NCI-H1436 (cell line): ENCODE data around the gene USP20.
A peak's percentile ranks its signal among the peaks of the same experiment; 100 is the strongest.

Source experiments
- DNase-seq: peaks from one replicate; lab custom pipeline; 2025; lab: John Stamatoyannopoulos, UW

The USP20 gene

DNA sequence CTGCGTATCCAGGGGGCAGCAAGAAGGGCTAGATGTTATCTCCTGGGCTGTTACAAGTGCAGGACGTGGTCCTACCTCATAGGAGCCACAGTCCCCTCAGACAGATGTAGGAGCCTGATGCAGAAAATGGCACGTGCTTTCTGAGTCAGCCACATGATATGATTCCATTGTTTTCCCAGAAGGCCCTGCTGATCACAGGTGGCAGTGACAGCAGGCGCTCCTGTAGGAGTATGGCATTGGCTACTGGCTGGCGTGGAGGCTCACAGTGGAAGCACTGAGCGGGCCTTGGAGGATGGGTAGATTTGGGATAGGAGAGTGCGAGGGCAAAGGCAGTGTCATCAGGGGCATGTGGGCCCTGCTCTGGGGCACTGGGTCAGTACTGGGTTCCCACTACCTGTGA is 21.9 kb downstream of the USP20 start:
- no peak for DNase-seq

DNA sequence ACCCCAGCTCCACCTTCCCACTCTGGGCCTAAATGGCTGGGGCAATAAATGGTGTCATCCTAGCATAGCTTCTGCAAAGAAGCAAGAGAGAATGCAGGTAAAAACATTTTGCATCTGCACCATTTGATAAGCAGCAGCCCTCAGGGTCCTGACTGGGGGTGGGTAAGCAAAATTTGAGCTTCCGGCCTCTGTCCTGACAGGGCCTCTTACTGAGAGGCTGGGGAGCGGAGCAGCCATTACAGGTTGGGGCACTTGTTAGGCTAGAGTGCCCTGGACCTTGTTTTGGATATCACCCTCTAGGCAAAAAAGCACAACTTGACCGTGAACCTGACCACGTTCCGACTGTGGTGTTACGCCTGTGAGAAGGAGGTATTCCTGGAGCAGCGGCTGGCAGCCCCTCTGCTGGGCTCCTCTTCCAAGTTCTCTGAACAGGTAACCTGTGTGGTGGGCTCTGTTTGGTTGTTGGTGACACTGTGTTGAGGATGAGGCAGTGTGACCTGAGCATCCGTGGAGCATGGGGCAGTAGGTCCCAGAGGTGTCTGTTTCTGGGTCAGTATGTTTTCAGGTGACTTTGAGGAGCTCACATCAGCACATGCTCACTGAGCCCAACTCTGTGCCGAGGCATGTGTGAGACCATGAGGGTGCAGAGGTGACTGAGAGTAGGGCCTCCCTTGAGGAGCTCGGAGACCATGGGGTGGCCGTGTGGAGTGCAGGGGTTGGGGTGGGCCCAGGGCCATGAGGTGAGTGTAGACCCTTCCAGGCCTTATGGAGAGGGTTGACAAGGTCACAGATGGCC is 23.1 kb downstream of the USP20 start:
- no peak for DNase-seq

DNA sequence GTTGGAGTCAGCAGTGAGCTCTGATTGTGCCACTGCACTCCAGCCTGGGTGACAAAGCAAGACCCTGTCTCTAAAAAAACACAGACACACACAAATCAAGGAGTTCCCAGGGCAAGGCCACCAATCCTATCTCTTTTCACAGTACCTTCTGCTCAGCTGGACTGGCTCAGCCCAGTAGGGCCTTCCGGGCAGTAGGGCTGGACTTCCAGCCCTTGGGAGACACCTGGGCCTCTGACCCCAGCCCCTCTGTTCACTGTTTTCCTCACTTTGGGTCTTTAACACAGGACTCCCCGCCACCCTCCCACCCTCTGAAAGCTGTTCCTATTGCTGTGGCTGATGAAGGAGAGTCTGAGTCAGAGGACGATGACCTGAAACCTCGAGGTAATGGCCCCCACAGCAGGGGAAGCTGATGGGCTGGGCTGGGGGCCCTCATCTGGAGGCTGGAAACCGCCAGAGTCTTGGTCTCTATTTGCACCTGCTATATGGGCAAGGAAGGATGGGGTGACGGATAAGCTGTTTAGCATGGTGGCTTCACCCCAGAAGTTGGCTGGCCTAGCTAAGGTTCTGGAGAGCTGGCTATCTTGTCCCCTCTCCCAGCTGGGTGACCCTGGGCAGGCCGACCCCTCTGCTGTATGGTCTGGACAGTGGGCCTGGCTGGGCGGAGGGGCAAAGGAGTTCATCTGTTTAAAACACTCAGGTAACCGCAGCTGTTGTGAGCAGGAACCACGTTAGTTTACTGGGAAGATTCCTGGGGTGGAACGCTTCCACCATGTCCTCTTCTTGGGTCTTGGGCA is 25.6 kb downstream of the USP20 start:
- DNase-seq, result no peak

DNA sequence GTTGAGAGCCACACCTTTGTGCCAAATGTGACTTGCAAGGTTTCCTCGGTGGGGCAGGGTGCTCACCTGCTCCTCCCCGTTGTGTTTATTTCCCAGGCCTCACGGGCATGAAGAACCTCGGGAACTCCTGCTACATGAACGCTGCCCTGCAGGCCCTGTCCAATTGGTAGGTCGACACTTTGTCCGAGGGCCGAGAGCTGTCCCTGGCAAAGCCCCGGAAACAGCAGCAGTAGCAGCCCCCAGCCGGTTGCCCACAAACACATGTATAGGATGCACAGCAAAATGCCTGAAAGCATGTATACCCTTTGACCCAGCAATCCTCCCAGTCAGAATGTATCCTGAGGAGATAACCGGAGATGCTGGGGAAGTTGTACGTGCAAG is 26.2 kb downstream of the USP20 start:
- no peak for DNase-seq

DNA sequence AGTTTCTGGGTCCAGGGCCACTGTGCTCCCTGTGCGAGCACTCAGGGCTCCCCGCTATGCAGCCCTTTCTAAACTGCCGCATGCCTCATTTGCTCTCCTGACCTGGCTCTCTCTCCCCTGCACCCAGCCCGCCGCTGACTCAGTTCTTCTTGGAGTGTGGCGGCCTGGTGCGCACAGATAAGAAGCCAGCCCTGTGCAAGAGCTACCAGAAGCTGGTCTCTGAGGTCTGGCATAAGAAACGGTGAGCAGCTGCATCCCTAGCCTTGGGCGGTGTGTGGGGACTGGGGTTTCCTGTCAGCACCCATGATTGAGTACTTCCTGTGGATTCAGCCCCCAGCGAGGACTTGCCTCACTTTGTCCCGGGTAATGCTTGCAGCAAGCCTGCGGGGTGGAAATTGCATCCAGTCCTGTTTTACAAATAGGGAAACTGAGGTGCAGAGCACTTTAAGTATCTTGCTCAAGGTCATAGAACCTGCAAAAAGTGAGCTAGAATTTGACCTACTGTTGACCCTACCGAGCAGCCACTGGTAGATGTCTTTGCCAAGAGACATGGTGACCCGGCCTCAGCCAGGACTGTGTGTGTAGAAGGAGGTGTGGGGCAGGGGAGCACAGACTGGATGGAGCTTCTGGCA is 27.9 kb downstream of the USP20 start:
- DNase-seq, result peak; percentile 14

DNA sequence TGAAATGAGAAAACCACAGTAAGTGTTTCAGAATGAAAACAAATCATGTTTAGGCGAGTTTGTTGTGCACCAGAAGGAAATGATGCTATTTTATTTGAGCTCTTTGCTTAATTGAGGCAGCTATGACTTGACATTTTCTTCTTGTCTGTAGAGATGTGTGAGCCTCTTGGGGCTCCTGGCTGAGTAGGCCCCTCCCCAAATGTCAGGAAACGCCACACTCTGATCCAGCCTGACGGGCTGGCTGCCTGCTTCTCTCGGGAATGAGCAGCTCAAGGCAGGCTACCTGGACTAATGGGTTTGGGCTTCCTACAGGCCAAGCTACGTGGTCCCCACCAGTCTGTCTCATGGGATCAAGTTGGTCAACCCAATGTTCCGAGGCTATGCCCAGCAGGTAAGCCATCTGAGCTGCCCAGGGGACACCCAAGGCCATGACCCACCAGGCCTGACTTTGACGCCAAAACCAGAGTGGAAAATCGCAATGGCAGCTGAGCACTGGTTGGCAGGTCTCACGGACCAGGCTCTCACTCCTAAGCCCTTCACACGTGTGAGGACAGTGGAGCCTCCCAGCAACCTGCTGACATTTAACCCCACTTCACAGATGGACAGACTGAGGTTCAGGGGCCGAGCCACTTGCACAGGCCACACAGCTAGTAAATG is 29.9 kb downstream of the USP20 start:
- no peak for DNase-seq

DNA sequence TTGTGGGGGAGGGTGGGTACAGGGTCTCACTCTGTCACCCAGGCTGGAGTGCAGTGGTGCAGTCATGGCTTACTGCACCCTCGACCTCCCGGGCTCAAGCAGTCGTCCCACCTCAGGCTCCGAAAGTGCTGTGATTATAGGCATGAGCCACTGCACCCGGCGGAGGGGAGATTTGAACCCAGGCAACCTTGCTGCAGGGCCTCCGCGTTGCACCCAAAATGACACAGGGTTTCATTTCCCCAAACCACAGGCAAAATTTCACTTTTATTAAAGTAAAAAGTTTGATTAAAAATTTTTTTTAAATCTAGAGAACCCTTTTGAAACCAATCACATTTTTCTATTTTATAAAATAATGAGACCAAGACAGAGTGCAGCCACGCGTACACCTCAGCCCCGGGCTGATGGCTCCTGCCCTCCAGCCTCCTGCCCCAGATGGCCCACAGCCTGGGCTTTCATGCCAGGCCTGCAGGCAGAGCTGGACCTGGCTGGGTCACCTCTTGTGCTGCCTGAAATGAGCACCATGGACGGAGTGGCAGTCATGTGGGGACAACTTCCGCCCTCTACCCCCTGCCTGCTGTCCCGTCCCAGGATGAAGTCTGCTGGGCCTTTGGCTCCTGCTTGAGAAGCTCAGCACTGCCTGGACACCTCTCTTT is 30.5 kb downstream of the USP20 start:
- no peak for DNase-seq

DNA sequence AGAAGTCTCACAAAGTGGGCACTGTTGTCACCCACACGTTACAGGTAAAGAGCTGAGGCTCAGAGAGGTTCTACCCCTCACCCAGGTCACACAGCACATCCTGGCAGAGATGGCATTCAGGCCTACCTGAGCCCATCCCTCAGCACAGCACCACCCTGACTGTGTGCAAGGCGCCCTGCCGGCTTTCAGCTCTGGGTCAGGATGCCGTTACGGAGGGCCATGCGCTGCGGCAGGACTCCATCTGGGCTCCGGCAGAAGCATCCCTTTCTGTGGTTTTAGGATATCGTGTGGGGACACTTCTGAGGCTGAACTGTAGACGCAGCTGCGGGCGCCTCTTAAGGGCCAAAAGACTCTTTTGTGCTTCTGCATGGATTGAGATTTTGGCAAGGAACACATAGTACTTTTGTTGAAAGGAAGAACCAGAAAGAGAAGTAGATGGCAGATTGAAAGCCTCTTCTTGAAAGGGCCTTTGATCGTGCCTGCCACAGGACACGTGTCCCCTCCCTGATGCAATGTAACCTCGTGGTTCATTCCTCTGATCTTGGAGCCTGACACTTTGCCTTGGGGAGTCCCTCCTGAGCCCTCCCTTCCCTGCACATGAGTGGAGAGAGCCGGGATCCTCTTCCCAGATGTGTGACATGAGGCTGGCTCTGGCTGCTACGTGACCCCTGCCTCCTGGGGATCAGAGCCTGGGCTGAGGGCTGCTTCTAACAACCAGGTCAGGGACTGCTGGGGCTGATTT is 31.3 kb downstream of the USP20 start:
- no peak for DNase-seq

DNA sequence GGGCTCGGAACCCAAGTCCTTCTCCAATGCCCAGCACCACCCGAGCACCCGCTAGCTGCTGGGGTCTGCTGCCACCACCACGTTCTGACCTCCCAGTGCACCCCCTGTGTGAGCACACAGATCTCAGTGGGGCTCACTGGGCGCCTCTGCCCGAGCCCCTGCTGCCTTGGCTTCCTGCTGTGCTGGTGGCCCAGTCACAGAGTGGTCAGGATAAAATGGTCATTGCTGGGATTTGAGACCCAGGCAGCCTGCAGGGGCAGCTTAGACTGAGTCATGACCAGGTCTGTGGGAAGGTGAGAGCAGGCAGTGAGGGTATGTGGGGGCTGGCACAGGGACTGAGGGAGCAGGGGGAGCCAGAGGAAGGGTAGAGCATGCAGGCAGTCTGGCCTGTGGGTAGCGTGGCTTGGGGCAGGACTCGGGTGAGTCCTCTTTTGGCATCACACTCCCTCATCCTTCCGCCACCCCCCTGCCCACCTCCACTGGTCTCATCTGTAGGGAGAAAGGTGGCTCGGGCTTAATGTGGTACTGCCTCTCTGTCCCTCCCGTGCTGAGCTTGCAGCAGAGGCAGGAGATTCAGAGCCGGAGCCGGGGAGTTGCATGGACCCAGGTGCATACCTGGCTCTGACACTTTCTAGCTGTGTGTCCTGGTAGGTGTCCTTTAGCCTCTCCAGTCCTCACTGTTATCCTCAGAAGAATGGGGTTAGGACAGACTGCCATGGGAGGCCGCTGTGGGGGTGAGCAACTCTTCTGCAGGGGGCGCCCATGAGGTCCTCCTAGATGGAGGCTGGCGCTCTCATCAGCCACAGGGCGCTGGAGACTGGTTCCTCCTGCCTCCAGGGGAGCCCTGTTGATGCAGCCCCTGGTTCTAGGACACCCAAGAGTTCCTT is 32.1 kb downstream of the USP20 start:
- DNase-seq, result no peak

DNA sequence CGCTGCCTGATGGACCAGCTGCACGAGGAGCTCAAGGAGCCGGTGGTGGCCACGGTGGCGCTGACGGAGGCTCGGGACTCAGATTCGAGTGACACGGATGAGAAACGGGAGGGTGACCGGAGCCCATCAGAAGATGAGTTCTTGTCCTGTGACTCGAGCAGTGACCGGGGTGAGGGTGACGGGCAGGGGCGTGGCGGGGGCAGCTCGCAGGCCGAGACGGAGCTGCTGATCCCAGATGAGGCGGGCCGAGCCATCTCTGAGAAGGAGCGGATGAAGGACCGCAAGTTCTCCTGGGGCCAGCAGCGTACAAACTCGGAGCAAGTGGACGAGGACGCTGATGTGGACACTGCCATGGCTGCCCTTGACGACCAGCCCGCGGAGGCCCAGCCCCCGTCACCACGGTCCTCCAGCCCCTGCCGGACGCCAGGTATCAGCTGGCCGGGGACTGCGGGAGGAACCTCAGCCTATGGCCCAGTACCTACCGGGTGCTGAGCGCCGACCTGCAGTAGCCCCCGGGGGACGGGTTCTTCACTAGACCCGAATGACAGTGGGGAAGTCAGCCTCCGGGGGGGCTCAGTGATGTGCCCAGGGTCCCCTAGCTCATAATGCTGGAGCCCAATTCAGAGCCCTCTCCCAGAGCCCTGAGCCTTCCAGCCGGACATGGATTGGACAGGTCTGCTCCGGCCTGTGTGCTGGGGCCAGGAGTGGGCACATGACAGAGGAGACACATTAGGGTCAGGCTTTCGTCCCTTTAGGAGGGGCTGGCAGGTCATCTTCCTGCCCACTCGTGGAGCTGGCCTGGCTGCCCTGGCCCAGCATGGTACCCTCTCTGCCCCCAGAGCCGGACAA is 33.0 kb downstream of the USP20 start:
- DNase-seq, result no peak

DNA sequence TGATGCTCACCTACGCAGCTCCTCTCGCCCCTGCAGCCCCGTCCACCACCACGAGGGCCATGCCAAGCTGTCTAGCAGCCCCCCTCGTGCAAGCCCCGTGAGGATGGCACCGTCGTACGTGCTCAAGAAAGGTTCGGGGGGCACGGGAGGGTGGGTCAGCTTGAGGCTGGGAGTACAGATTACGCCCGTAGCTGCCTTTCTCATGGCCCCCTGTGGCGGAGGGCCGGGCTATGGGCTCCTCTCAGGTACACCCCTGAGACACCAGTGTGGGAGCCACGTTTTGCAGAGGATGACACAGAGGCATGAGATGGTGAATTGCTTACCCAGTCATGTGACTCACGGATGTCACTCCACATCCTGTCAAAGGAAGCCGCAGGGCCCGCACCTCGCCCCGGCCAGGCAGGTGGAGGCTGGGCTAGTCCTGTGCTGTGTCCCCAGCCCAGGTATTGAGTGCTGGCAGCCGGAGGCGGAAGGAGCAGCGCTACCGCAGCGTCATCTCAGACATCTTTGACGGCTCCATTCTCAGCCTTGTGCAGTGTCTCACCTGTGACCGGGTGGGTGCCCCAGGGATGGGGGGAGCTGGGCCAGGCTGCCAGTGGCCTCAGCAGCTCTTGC is 33.7 kb downstream of the USP20 start:
- no peak for DNase-seq

DNA sequence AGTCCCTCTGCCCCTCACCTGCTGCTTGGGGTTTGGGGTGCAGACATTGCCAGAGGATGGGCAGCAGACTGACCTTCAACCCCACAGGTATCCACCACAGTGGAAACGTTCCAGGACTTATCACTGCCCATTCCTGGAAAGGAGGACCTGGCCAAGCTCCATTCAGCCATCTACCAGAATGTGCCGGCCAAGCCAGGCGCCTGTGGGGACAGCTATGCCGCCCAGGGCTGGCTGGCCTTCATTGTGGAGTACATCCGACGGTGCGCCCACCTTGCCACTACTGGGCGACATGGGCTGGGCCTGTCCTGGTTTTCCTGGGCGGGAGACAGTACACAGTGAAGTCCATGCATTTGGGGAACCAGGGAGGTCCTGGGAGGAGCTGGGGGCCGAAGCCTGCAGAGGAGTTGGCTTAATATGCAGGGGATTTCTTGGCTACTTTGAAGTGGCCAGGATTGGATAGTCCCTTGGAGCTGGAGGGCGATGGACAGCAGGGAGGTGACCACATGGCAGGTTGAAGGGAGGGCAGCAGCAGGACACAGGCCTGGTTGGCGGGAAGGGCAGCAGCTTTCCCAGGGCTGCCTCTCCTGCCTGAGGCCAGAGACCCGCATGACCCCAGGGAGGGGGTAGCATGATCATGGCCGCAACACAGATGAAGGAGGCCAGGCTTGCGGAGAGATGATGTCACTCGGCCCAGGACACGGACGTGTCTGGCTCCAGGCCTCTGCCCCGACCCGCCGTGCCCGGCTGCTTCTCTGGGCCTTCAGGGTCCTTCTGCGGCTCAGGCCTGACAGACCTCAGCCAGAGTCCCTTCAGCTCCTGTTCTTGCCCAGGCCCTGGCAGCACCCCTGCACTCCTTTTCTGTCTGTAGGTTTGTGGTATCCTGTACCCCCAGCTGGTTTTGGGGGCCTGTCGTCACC is 34.6 kb downstream of the USP20 start:
- DNase-seq, result no peak

DNA sequence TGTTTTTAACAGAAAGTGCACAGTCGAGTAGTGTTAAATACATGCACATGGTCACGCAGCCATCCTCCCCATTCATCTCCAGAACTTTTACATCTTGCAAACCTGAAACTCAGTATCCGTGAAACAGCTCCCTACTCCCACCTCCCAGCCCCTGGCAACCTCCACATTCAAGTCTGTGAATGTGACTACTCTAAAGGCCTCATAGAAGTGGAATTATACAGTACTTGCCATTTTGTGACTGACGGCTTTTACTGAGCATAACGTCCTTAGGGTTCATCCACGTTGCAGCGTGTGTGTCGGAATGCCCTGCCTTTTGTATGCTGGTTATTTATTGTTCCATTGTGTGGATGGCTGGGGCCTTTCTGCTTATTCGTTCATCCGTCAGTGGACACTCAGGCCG is 35.8 kb downstream of the USP20 start:
- no peak for DNase-seq

DNA sequence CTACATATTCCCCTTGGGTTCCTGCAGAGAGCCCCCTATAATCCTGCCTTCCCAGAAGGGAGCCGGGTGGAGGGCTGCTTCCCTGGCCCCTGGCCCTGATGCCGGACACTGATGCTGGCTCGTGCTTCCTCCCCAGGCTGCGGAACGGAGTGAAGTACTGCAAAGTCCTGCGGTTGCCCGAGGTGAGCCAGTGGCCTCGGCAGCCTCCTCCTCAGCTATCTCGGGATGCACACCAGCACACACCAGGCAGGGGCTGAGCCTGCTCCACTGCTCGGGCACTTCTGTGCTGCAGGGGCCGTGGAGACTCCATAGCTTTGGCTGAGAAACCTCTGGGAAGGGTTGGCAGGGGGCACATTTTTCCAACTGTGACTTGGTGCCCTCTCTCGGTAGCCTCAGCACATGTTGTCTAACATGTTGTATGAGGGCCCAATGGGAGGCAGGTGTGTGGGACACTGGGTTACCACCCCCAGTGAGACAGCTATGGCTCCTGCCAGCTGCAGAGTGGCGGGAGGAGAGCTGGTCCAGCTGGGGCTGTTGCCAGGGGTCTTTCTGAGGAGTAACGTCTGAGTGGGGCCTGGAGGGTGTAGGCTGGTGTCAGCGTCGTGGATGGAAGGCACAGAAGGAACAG is 38.4 kb downstream of the USP20 start:
- DNase-seq, result no peak

DNA sequence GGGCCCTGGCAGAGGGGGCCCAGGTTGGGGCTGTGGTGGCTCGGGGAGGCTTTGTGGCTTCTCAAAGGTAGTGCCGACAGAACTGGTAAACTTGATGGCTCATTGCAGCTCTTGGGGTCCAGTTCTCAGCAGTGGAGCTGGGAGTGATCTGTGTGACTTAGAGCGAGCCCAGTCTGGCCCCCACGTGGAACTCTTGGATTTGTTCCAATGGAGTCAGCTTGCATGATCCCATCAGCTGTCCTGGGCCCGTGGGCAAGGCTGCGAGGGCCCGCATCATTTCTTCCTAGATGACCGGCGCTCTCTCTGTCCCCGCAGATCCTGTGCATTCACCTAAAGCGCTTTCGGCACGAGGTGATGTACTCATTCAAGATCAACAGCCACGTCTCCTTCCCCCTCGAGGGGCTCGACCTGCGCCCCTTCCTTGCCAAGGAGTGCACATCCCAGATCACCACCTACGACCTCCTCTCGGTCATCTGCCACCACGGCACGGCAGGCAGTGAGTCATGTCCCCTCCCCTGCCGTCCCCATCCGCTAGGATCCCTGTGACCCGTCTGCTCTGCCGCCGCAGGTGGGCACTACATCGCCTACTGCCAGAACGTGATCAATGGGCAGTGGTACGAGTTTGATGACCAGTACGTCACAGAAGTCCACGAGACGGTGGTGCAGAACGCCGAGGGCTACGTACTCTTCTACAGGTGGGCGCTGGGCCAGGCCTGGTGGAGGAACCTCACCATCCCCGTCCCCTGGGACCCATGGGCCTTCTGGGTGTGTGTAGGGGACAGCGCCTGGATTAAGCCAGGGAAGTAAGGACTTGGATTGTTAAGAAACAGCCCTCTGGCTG is 39.2 kb downstream of the USP20 start:
- no peak for DNase-seq

DNA sequence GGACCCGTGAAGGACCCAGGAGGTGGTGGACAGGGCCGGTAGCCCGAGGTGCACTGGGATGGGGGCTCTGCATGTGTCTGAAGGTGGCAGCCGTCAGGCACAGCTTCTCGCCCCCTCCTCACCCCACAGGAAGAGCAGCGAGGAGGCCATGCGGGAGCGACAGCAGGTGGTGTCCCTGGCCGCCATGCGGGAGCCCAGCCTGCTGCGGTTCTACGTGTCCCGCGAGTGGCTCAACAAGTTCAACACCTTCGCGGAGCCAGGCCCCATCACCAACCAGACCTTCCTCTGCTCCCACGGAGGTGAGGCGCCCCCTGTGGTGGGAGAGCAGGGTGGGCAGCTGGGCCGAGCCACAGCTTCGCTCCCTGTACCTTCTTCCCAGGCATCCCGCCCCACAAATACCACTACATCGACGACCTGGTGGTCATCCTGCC is 39.9 kb downstream of the USP20 start:
- no peak for DNase-seq
